Left colon (tissue), 2 donors: ENCODE results near the gene WDR38. TPM values are rescaled to one million over a fixed set of nuclear protein-coding genes. Genes with fewer than 3 reads are reported as not detected.
"Not testable (repeated sequence)": the region's sequence is repeated elsewhere in the genome, so short reads cannot be mapped to it uniquely, and the experiment has no call there.

Source experiments
- ATAC-seq: fragments of 200-7000 bp; cut with Tn5 transposase; one replicate; pipeline ENCODE4 v1.9.1; 2020; ENCODE audit warnings: mild to moderate bottlenecking, moderate library complexity
- DNase-seq, 2 donors: peaks; one replicate each; pipeline ENCODE4 v3.0.0-alpha.2; 2020
- intact Hi-C, 2 donors: fragments of 100-400 bp; cut with DNase I in 1 of 2; cut with micrococcal nuclease in 1 of 2; formaldehyde crosslinking; loops; one replicate each; pipeline versions ENCODE4 v1.11.2 to v1.14.0; 2022; cut with DNase I, micrococcal nuclease
- total RNA-seq, 2 donors: library from RNA; stranded (reverse); fragmentation: NEBNext Ultra II Directional; extraction: Animal tissue kit (Norgen Biotek cat#: 25700); gene quantifications; one replicate each; pipeline ENCODE4 v1.2.1, GENCODE V29; 2021
- donor health status: DM: no; HTN: no; CAD: no.
- donor health status: DM: yes; HTN: yes; CAD: no.

The WDR38 gene
- total RNA-seq, 2 donors from 2014 or later, result not detected

- intact Hi-C loops, result no loop called here
- peak; percentile 17 for ATAC-seq
- no peak for DNase-seq
Observed at GRCh38 chr9:124829334-124829669, 24.0 kb upstream of the WDR38 start.

GRCh38 chr9:124830593-124830992, 22.7 kb upstream of the WDR38 start:
- no peak for DNase-seq
- no peak for ATAC-seq
- intact Hi-C loops, result no loop called here

GRCh38 chr9:124831642-124832364, 21.5 kb upstream of the WDR38 start:
- intact Hi-C loops, result no loop called here
- no peak for DNase-seq
- no peak for ATAC-seq

DNA sequence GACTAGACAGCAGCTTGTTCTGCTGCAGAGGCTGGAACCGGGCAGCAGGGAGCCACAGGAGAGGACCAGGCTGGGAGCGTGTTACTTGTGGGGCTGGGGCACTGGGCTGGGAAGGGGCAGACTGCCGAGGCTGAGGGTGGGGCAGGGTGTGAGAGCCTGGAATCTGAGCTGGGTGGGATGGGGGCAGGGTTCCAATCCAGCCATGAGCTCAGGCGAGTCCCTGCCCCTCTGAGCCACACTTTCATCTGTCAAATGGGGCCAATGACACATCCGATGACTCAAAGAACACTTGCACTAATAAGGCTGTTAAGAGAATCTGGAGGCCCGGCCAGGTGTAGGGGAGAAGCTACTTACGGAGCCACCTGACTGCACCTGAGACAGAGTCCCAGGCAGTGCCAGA, 18.7 kb upstream of the WDR38 start:
- ATAC-seq (peak; percentile 83), DNase-seq (no peak)

GRCh38 chr9:124835026-124835557, 18.2 kb upstream of the WDR38 start:
- peak; percentile 61 to 74 for DNase-seq
- intact Hi-C loops, result no loop called here
- peak; percentile 75 for ATAC-seq

More for the DNA sequence above, 18.7 kb upstream of the WDR38 start:
- intact Hi-C loops, result no loop called here

DNA sequence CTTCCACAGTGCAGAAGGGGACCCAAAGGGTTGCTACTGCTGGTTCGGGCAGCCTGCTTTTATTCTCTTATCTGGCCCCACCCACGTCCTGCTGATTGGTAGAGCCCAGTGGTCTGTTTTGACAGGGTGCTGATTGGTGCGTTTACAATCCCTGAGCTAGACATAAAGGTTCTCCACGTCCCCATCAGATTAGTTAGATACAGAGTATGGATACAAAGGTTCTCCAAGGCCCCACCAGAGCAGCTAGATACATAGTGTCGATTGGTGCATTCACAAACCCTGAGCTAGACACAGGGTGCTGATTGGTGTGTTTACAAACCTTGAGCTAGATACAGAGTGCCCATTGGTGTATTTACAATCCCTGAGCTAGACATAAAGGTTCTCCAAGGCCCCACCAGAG, 15.1 kb upstream of the WDR38 start:
- DNase-seq, ATAC-seq, intact Hi-C loops: not testable (repeated sequence)

- ATAC-seq, intact Hi-C loops, DNase-seq: not testable (repeated sequence)
Observed at GRCh38 chr9:124838567-124839275, 14.5 kb upstream of the WDR38 start.

GRCh38 chr9:124839612-124840299, 13.5 kb upstream of the WDR38 start:
- DNase-seq (no peak), ATAC-seq (no peak)
- intact Hi-C loops, result no loop called here

DNA sequence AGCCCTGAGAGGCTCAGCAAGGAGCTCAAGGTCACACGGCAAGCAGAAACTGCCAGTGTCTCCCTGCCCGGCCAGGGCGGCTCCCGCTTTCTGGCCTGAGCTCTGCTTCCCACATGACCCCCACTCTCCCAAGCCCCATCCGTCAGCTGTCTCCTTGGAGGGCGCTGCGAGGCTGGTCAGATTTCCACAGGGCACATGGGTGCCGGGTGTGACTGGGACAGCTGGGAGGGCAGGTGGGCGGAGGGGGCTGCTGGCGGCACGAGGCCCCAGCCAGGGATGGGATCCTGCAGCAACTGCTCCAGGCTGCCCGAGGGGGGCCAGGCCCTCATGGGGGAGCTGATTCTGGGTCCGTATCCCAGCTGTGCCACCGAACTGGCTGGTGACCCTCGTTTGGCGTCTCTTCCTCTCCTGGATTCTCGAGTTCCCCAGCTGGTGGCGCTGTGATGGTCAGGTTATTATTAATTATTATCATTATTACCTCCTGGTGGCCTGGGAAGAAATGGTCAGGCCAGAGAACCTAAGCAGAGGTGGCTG, 12.9 kb upstream of the WDR38 start:
- intact Hi-C loops, result no loop called here
- no peak for ATAC-seq
- no peak for DNase-seq

- no peak for DNase-seq
- ATAC-seq, result no peak
- intact Hi-C loops, result no loop called here
Observed at GRCh38 chr9:124841075-124841821, 12.0 kb upstream of the WDR38 start.

DNA sequence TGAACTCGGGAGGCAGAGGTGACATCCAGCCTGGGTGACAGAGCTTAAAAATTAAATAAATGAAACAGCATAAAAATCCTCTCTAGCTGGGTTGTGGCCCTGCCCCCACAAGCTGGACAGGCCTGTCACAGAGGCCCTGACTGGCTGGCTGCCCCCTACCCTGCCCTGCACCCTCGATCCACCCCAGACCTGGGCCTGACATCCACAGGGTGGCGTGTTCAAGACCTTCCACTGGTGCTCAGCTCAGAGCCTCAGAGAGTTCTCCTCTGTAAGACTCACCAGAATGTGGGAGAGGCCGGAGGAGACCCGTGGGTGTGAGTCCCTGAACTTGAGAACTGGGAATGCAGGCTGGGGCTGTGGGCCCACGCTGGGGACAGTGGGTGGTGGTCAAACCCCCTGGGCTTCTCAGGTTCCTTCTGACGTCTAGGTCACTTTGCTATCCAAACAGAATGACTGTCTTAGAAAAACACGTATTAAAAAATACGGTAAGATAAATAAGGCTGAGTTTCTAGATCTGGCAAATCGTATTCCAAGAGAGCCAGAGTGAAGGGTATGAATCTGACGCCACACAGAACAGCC, 9.7 kb upstream of the WDR38 start:
- ATAC-seq (no peak), DNase-seq (no peak)
- intact Hi-C loops, result no loop called here

DNA sequence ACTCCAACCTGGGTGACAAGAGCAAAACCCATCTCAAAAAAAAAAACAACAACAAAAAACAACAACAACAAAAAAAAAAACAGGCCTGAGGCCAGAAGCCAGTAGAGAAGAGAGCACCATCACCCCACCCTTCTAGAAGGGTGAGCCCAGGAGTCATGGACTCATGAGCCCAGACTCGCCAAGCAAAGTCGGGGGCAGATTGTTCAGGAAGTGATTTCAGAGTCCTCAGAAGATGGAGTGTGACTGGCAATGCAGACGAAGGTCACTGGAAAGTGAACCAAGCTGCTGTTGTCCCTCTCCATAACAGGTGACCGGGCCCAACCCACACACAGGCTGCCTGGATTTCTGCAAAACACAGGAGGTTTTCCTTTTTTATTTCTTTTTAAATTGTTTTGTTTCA, 9.0 kb upstream of the WDR38 start:
- no peak for DNase-seq
- intact Hi-C loops, result no loop called here
- ATAC-seq, result no peak

- intact Hi-C loops, ATAC-seq, DNase-seq: not testable (repeated sequence)
Observed at GRCh38 chr9:124846467-124846866, 6.8 kb upstream of the WDR38 start.

DNA sequence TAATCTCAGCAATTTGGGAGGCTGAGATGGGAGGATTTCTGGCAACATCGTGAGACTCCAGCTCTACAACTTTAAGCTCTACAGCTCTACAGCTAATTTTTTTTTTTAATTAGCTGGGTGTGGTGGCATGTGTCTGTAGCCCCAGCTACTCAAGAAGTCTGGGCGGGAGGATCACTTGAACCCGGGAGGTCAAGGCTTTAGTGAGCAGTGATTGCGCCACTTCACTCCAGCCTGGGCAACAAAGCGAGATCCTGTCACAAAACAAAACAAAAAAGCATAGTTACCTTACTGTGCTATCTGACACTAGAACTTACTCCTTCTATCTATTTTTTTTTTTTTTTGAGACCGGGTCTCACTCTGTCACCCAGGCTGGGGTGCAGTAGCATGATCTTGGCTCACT, 6.3 kb upstream of the WDR38 start:
- ATAC-seq (peak; percentile 37), DNase-seq (no peak)
- intact Hi-C loops, result no loop called here

GRCh38 chr9:124849801-124850200, 3.5 kb upstream of the WDR38 start:
- DNase-seq (no peak), ATAC-seq (no peak)
- intact Hi-C loops, result loop anchor here in 1 of 2 donors (5.0 kb wide), 1 partner anchor 78 kb away; the partner anchor contains the start of gene NR6A1

GRCh38 chr9:124852121-124852828, 985 bp upstream of the WDR38 start:
- no peak for DNase-seq
- intact Hi-C loops, result loop anchor here (2.0 to 5.0 kb wide), 2 partner anchors 77 to 80 kb away; partner anchors contain the start of gene NR6A1 (in 1 of the 2)
- ATAC-seq, result no peak

DNA sequence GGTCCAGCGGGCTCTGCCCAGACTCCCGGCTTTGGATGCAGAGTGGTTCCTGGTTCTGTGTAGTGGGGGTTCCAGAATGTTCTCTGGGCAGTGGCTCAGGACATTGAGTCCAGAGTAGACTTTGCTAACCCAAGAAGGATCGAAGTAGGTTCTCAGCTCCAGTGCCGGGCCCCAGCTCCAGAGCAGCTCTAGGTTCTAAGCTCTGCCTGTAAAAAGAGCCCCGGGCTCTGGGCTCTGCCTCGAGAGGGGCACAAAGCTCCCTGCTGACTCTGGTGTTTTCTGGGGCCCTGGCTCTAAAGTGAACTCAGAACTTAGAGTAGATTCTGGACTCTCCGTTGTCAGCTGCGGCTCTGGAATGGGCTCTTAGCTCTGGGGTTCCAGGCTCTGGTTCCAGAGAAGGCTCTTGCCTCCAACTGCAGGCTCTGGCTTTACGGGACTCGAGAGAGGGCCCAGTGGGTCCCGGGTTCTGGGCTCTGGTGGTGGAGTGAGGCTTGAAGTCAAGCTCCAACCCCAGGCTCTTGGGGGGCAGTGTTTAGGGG, 414 bp downstream of the WDR38 start:
- no peak for DNase-seq
- ATAC-seq, result no peak
- intact Hi-C loops, result loop anchor here (2.0 to 5.0 kb wide), 2 partner anchors 79 to 81 kb away; partner anchors contain the start of gene NR6A1 (in 1 of the 2)
